ENCODE data around the gene SHC1. TPM values are rescaled to one million over a fixed set of nuclear protein-coding genes. Genes with fewer than 3 reads are reported as not detected.
A peak's percentile ranks its signal among the peaks of the same experiment; 100 is the strongest.
"Not testable (repeated sequence)": the region's sequence is repeated elsewhere in the genome, so short reads cannot be mapped to it uniquely, and the experiment has no call there.

The SHC1 gene
- total and polyA plus RNA-seq, 2 experiments from 2014 or later: 117 to 211 TPM

DNA sequence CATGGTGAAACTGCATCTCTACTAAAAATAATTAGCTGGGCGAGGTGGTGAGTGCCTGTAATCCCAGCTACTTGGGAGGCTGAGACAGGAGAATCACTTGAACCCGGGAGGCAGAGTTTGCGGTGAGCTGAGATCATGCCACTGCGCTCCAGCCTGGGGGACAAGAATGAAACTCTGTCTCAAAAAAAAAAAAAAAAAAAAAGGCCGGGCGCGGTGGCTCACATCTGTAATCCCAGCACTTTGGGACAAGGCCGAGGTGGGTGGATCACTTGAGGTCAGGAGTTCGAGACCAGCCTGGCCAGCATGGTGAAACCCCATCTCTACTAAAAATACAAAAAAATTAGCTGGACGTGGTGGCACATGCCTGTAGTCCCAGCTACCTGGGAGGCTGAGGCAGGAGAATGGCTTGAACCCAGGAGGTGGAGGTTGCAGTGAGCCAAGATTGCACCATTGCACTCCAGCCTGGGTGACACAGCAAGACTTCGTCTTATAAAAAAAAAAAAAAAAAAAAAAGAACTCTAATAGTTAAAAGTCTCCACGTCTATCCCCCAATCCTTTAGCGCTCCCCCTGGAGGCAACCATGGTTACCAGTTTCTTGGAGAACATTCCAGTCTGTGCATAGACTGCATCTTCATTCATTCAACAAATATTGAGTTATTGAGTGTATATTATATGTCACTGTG lies 24.9 kb upstream of the SHC1 start:
- H2AFZ ChIP-seq; H3K79me2 ChIP-seq (replicated peaks; ENCODE audit: insufficient read depth); H3K27ac Mint-ChIP-seq; H3K36me3 ChIP-seq (ENCODE audit: insufficient read depth); H3K27ac ChIP-seq (ENCODE audit: low read depth); H3K9me3 Mint-ChIP-seq; H3K4me3 ChIP-seq; H3K4me1 ChIP-seq (ENCODE audit: insufficient read depth); H3K27me3 ChIP-seq (ENCODE audit: insufficient read depth); H3K9me2 ChIP-seq (ENCODE audit: insufficient read depth); H3K4me3 Mint-ChIP-seq; ATAC-seq; H4K20me1 ChIP-seq (replicated peaks; ENCODE audit: insufficient read depth); H3K4me2 ChIP-seq: not testable (repeated sequence)
- Mint-ChIP-seq H3K4me1 (peaks cover 30% of the 10 kb centered on the region), H3K27me3 (ENCODE audit: insufficient read depth, low read depth, poor library complexity) (peaks cover 19% of the 10 kb centered on the region), H3K36me3 (ENCODE audit: low read depth) (peaks cover 10% of the 10 kb centered on the region; the same call in 2 of the 3 replicates)
- peak; percentile 84 for DNase-seq (ENCODE audit: low spot score)
- H3F3A ChIP-seq (replicated peaks; ENCODE audit: low read depth): peaks cover 22% of the 10 kb centered on the region; the same call in 1 of the 2 replicates
- TF ChIP-seq, protein P1, sequence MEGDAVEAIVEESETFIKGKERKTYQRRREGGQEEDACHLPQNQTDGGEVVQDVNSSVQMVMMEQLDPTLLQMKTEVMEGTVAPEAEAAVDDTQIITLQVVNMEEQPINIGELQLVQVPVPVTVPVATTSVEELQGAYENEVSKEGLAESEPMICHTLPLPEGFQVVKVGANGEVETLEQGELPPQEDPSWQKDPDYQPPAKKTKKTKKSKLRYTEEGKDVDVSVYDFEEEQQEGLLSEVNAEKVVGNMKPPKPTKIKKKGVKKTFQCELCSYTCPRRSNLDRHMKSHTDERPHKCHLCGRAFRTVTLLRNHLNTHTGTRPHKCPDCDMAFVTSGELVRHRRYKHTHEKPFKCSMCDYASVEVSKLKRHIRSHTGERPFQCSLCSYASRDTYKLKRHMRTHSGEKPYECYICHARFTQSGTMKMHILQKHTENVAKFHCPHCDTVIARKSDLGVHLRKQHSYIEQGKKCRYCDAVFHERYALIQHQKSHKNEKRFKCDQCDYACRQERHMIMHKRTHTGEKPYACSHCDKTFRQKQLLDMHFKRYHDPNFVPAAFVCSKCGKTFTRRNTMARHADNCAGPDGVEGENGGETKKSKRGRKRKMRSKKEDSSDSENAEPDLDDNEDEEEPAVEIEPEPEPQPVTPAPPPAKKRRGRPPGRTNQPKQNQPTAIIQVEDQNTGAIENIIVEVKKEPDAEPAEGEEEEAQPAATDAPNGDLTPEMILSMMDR (conservative IDR thresholded peaks at IDR 0.05; ENCODE audit: low read depth in 2 of 2): peak; percentile 68 to 73

DNA sequence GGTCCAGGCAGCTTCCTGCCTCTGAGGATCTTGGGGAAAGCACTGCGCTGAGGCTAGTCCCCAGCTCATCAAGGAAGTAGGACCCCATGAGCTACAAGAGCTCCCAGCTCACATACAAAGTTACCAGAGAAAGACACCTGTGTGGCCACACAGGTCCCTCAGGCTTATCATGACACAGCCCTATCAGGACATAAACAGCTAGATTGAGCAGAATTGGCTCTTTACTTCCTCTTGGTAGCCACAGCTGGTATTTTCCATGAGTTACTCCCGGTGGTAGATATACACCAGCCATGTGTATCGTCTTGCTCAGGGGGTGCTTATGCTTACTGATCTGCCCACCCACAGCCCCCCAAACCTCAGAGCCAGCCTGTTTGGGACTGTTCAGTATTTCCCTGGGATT lies 24.0 kb upstream of the SHC1 start:
- no peaks in the 10 kb centered on the region for H3K27me3 ChIP-seq (ENCODE audit: insufficient read depth)
- H4K20me1 ChIP-seq (replicated peaks; ENCODE audit: insufficient read depth): no peaks in the 10 kb centered on the region; the same call in 1 of the 2 replicates
- no peaks in the 10 kb centered on the region for H3K79me2 ChIP-seq (replicated peaks; ENCODE audit: insufficient read depth)
- peaks cover 5% of the 10 kb centered on the region; the same call in 1 of the 2 replicates for H3K4me1 ChIP-seq (ENCODE audit: insufficient read depth)
- no peak overlapping the region for H3K4me2 ChIP-seq
- no peak overlapping the region for H2AFZ ChIP-seq
- no peaks in the 10 kb centered on the region for H3K9me2 ChIP-seq (ENCODE audit: insufficient read depth)
- ATAC-seq: no peak
- Mint-ChIP-seq H3K27me3 (ENCODE audit: insufficient read depth, low read depth, poor library complexity) (peaks cover 16% of the 10 kb centered on the region), H3K4me1 (peaks cover 30% of the 10 kb centered on the region), H3K4me3 (no peak overlapping the region; the same call in 2 of the 3 replicates), H3K9me3 (no peaks in the 10 kb centered on the region), H3K36me3 (ENCODE audit: low read depth) (peaks cover 14% of the 10 kb centered on the region), H3K27ac (peak overlapping the region; percentile 71; the same call in 1 of the 2 replicates)
- peaks cover 15% of the 10 kb centered on the region; the same call in 1 of the 2 replicates for H3F3A ChIP-seq (replicated peaks; ENCODE audit: low read depth)
- 0 out of 2 replicates have a peak, but pooled peaks cover 5% of the 10 kb centered on the region for H3K36me3 ChIP-seq (ENCODE audit: insufficient read depth)
- no peak for DNase-seq (ENCODE audit: low spot score)
- no peak overlapping the region for H3K27ac ChIP-seq (ENCODE audit: low read depth)
- no peak overlapping the region for H3K4me3 ChIP-seq
- TF ChIP-seq, protein P2, sequence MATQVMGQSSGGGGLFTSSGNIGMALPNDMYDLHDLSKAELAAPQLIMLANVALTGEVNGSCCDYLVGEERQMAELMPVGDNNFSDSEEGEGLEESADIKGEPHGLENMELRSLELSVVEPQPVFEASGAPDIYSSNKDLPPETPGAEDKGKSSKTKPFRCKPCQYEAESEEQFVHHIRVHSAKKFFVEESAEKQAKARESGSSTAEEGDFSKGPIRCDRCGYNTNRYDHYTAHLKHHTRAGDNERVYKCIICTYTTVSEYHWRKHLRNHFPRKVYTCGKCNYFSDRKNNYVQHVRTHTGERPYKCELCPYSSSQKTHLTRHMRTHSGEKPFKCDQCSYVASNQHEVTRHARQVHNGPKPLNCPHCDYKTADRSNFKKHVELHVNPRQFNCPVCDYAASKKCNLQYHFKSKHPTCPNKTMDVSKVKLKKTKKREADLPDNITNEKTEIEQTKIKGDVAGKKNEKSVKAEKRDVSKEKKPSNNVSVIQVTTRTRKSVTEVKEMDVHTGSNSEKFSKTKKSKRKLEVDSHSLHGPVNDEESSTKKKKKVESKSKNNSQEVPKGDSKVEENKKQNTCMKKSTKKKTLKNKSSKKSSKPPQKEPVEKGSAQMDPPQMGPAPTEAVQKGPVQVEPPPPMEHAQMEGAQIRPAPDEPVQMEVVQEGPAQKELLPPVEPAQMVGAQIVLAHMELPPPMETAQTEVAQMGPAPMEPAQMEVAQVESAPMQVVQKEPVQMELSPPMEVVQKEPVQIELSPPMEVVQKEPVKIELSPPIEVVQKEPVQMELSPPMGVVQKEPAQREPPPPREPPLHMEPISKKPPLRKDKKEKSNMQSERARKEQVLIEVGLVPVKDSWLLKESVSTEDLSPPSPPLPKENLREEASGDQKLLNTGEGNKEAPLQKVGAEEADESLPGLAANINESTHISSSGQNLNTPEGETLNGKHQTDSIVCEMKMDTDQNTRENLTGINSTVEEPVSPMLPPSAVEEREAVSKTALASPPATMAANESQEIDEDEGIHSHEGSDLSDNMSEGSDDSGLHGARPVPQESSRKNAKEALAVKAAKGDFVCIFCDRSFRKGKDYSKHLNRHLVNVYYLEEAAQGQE (IDR thresholded peaks at IDR 0.05; ENCODE audit: unreplicated experiment): no peak
- TF ChIP-seq EZH2phosphoT487 (IDR thresholded peaks at IDR 0.05; ENCODE audit: unreplicated experiment): no peak
- TF ChIP-seq, protein P3, sequence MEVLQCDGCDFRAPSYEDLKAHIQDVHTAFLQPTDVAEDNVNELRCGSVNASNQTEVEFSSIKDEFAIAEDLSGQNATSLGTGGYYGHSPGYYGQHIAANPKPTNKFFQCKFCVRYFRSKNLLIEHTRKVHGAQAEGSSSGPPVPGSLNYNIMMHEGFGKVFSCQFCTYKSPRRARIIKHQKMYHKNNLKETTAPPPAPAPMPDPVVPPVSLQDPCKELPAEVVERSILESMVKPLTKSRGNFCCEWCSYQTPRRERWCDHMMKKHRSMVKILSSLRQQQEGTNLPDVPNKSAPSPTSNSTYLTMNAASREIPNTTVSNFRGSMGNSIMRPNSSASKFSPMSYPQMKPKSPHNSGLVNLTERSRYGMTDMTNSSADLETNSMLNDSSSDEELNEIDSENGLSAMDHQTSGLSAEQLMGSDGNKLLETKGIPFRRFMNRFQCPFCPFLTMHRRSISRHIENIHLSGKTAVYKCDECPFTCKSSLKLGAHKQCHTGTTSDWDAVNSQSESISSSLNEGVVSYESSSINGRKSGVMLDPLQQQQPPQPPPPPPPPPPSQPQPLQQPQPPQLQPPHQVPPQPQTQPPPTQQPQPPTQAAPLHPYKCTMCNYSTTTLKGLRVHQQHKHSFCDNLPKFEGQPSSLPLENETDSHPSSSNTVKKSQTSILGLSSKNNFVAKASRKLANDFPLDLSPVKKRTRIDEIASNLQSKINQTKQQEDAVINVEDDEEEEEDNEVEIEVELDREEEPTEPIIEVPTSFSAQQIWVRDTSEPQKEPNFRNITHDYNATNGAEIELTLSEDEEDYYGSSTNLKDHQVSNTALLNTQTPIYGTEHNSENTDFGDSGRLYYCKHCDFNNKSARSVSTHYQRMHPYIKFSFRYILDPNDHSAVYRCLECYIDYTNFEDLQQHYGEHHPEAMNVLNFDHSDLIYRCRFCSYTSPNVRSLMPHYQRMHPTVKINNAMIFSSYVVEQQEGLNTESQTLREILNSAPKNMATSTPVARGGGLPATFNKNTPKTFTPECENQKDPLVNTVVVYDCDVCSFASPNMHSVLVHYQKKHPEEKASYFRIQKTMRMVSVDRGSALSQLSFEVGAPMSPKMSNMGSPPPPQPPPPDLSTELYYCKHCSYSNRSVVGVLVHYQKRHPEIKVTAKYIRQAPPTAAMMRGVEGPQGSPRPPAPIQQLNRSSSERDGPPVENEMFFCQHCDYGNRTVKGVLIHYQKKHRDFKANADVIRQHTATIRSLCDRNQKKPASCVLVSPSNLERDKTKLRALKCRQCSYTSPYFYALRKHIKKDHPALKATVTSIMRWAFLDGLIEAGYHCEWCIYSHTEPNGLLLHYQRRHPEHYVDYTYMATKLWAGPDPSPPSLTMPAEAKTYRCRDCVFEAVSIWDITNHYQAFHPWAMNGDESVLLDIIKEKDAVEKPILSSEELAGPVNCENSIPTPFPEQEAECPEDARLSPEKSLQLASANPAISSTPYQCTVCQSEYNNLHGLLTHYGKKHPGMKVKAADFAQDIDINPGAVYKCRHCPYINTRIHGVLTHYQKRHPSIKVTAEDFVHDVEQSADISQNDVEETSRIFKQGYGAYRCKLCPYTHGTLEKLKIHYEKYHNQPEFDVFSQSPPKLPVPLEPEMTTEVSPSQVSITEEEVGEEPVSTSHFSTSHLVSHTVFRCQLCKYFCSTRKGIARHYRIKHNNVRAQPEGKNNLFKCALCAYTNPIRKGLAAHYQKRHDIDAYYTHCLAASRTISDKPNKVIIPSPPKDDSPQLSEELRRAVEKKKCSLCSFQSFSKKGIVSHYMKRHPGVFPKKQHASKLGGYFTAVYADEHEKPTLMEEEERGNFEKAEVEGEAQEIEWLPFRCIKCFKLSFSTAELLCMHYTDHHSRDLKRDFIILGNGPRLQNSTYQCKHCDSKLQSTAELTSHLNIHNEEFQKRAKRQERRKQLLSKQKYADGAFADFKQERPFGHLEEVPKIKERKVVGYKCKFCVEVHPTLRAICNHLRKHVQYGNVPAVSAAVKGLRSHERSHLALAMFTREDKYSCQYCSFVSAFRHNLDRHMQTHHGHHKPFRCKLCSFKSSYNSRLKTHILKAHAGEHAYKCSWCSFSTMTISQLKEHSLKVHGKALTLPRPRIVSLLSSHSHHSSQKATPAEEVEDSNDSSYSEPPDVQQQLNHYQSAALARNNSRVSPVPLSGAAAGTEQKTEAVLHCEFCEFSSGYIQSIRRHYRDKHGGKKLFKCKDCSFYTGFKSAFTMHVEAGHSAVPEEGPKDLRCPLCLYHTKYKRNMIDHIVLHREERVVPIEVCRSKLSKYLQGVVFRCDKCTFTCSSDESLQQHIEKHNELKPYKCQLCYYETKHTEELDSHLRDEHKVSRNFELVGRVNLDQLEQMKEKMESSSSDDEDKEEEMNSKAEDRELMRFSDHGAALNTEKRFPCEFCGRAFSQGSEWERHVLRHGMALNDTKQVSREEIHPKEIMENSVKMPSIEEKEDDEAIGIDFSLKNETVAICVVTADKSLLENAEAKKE (CRISPR knock-in tag; IDR thresholded peaks at IDR 0.05): no peak
- TF ChIP-seq ZNF114 (CRISPR knock-in tag; IDR thresholded peaks at IDR 0.05): no peak
- no peak for TF ChIP-seq EZH2 (IDR thresholded peaks at IDR 0.05; ENCODE audit: low read depth, unreplicated experiment)
- TF ChIP-seq ZNF331 (CRISPR knock-in tag; IDR thresholded peaks at IDR 0.05; ENCODE audit: low read depth): no peak
- TF ChIP-seq STAT1 (IDR thresholded peaks at IDR 0.05; ENCODE audit: unreplicated experiment): no peak
- TF ChIP-seq POLR2AphosphoS5 (IDR thresholded peaks at IDR 0.05; ENCODE audit: low read depth): no peak
- TF ChIP-seq JUNB (IDR thresholded peaks at IDR 0.05; ENCODE audit: unreplicated experiment): no peak
